NCI-H2227 (cell line): ENCODE data around the gene LRCH1.

Experiments used
- DNase-seq: peaks from one replicate; lab custom pipeline; 2025; ENCODE audit not compliant: unreplicated experiment; lab: John Stamatoyannopoulos, UW

The LRCH1 gene

DNA sequence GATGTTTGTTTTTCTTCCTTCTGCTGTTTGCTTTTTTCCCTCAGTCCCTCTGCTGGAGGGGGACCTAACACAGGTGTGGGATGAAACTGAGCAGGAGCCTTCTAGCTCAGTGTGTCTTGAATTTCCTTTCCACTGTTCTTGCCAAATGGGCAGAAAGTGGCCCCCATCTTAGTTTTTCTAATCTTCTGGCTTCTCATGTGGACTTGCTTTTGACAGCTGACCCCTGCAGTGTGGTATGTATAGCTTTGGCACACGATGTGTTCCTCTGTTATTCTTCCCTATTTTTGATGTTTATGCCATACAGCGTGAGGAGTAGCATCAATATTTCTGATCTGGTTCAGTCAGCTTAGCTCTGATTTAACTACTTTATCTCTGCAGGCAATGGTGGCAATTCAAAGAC lies 8.3 kb downstream of the LRCH1 start:
- no peak for DNase-seq

DNA sequence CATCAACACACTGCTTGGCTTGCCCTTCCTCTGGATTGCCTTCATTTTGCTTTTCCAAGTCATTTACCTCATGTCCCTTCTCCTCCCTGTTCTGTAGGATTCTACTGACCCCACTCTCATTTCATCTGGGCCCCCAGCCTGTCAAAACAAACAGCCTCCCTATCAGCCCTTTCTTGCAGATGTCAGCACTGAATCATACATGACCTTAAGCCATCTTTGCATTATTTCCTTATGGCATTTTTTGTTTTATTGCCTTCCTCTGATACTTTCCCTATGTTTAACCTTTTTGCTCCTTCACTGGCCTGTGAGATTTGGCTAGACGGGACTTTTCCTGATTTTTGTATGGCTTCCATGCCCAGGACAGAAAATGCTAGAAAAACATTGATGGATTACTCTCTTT lies 8.7 kb downstream of the LRCH1 start:
- DNase-seq = no peak

DNA sequence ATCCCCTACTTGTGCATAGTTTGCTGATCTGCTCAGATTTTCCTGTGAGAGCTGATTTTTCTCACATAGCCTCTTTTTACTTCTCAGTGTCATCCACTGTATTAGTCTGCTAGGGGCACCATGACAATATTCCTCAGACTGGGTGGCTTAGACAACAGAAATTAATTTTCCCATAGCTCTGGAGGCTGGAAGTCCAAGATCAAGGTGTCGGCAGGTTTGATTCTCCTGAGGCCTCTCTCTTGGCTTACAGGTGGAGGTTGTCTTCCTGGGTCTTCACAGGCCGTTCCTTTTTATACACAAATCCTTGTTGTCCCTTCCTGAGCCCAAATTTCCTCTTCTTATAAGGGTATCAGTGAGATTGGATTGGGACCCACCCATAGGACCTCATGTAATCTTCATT lies 9.2 kb downstream of the LRCH1 start:
- DNase-seq = no peak

DNA sequence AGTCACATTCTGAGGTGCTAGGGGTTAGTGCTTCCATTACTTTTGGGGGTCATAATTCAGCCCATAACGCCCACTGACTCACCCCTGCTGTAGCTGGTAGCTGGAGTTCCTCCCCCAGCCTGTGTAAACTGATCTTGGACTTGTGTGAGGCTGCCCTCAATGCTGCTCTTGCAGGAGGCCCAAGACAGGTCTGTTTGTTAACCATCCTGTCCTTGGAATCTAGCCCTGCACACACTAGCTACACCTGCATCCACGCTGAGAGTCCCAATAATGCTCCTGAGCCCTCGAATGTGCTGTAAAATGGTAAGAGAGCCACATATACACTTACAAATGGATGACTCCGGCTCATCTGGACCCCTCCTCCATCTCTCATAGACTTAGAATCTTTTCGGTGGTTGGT lies 9.6 kb downstream of the LRCH1 start:
- DNase-seq = no peak

DNA sequence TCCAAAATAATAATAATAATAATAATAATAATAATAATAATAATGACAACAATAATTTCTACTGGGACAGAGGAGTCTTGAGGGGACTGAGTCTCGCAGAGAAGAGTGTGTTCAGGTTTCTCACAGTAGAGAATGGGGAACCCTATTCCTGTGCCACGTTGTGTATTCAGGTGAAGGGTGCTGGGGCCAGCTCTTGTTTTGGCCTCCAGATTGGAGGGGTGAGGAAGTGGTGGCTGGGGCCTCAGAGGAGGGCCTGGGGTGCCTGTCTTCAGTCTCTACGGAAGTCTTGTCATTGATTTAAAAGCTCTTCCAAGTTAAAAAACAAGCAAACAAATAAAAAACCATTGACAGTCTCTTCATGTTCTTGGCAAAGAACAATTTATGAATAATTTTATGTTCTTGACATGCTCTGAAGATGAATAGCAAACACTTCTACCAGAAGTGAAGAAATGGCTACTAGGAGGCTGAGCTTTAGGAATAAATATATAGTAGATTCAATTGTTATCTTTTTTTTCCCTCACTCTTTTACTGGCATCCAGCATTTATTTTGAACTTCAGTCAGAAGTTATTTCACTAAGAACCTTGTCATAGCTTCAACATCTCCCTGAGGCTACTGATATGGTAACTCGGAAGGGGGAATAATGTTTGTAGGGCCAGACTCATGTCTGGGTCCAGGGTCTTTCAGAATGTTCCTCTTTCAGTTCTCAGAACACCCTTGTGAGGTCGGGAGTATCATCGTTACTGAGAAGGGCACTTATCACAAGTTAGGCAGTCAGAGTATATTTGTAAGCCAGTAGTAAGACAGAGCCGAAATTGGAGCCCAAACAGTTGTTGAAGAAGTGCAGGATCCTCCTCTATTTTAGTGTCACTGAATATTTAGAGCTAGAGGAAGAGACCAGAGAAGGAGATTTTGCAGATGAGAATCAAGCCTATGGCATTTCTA lies 13.1 kb downstream of the LRCH1 start:
- no peak for DNase-seq

DNA sequence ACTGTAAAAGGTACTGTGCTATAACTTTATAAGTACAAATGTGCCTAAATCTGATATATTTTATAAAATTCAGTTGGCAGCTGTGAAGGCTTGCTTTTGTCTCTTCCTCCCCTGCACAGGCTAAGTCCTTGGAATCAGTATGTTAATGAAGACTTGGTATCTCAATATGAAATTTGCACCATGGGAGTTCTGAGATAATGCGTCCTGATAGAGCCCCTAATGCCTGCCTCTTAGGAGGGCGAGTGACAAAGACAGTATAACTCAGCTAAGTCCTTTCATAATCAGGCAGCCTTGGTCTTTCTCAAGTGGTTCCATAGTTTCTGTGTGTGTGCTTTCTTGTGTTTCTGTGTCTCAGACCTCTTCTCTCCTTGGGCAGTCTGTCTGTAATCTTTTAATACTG lies 14.7 kb downstream of the LRCH1 start:
- DNase-seq = no peak

- no peak for DNase-seq
Observed at GRCh38 chr13:46569456-46569855, 16.5 kb downstream of the LRCH1 start.

- no peak for DNase-seq
Observed at GRCh38 chr13:46570273-46570672, 17.3 kb downstream of the LRCH1 start.

- no peak for DNase-seq
Observed at GRCh38 chr13:46571189-46571908, 18.4 kb downstream of the LRCH1 start.

DNA sequence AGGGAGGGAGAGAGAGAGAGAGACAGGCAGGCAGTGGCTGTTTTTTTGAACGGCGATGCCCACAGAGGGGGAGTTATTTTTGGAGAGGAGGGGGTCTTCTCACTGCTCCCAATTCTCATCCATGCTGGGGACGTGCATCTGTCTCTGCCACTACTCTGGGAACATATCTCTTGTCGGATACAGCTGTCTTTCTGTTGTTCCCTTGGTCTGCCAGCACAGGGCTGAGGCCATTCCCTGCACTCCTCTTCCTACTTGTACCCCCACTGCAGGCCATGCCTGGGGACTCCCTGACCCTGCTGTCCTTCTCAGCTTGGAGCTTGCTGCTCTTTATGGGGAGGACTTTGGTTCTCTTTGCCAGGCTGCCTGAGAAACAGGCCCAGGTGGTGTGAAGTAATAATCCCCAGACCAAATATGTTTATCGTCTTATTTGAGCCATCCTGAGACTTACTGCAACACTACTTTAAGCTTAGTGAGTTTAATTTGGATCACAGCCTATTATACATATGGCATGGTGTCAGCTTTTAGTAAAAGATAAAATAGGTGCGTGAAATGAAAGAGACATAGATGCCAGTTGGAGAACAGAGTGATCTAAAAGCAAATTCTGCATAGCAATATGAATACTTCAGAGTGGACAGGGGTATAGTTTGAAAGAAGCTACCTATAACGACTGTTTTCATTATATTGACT lies 19.1 kb downstream of the LRCH1 start:
- DNase-seq = no peak

DNA sequence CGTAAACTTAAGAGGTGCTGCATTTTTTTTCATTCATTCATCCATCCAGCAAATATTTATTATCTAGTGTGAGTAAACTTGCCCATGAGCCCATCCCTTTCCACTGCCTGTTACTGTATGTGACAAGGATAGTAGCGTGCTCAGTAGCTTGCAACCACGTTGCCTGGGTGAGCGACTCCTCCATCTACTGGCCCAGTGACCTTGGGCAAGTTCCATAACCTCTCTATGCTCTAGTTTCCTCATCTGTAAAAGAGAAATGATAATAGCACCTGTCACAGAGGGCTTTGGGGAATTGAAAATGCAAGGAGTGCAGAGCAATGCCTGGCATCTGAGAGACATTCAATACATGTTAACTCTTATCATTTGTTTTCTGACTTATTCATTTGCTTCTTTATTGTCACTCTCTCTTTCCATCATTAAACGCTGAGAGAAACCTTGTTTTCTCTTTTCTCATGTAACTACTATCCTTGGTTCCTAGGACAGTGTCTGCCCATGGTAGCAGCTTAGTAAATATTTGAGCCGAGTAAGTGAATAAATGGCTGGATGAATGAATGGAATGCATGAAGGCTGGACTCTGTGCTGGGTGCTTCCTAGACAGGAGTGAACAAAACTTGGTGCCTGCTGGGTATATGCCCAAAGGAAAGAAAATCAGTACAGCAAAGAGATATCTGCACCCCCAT lies 19.9 kb downstream of the LRCH1 start:
- no peak for DNase-seq

DNA sequence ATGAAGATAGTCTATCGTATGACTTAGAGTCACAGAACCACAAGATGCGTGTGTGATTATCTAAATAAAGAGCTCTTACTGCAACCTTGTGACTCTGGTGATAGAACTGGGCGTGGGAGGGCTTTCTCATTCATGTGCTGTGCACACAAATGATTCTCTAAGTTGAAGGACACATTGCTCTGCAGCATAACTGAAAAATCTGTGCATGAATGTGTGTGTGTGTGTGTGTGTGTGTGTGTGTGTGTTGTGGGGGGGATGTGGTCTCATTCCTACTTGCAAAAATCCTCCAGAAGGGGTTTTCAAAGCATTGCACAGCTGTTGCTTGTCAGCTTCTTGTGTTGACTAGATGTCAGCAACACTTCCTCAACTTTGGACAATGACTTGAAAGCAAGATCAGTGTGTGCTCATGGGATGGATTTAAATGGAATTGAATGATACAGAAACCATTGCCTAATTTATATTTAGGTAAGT lies 22.4 kb downstream of the LRCH1 start:
- DNase-seq = no peak

GRCh38 chr13:46575818-46576221 lies 22.9 kb downstream of the LRCH1 start:
- DNase-seq = no peak

DNA sequence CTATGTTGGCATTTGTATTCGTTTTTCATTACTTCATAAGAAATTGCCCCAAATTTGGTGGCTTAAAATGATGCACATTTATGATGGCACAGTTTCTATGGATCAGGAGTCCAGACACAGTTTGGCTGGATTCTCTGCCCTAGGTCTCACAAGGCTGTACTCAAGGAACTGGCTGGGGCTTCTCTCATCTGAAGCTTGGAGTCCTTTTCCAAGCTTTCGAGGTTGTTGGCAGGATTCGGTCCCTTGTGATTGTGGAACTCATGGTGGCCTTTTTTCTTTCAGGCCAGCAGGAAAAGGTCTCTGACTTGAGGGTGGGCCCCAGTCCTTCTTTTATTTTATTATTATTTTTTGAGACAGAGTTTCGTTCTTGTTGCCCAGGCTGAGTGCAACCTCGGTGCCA lies 23.8 kb downstream of the LRCH1 start:
- DNase-seq = no peak

- no peak for DNase-seq
Observed at GRCh38 chr13:46577696-46578589, 25.0 kb downstream of the LRCH1 start.

DNA sequence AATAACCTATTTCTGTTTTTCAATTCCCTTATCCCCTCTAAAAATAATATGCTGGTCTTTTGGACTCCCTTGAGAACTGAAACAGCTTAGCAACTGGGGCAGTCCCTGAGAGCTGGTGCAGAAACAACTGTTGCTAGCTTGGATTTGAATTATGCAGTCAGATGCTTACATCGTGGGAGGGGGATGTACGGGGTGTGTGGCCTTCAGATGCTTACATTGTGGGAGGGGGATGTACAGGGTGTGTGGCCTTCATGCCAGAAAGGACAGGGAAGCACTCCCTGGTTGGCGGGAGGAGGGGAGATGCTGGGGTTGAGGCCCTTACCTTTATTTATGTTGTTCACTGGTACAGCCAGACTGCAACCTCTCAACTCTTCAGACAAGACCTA lies 25.6 kb downstream of the LRCH1 start:
- no peak for DNase-seq

GRCh38 chr13:46580362-46580839 lies 27.4 kb downstream of the LRCH1 start:
- no peak for DNase-seq

DNA sequence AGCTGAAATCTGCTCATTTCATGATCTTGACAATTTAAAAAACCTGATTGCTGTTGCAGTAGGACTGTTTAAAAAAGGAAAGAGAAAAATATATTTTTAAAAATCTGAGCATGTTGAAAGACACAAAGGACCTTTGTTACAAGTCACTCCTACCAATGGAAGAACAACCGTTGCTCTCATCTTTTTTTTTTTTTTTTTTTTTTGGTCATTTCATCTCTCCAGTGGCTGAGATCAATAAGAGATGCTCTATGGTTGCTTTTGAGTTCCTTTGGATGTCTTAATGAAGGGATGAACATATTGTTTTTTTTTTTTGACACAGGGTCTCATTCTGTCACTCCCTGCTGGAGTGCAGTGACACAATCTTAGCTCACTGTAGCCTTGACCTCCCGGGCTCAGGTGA lies 29.2 kb downstream of the LRCH1 start:
- no peak for DNase-seq

DNA sequence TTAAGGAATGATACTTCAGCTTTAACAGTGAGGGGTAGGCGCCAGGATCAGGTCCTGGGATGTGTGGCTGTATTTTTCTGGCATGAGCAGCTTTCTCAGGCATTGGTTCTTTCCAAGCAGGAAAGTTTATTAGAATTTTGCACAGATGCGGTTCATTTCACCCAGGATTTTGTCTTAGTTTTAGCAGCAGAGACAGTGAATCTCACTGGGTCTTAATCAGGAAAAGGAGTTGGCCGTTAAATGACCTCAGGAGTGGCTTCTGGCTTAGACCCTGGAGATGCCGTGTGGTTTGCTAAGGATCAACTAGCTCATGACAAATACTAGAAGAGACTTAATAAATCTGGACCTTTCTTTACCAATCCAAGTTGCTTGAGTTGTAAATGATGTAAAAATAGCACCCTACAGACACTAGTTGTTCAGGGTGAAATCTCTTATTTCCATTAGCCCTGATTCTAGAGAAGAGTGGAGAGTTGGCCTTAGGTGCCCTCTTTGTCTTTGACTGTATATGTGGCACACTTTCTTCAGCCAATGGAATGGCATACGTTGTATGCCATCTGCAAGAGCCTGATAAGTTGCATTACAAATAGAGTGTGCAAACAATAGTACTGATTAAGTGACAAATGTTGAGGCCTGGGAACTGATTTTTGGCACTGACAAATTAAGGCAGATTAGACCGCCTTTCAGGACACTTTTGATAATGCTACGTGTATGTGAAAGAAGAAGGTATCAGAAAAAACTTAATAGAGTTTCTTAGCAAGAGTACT lies 34.0 kb downstream of the LRCH1 start:
- DNase-seq = no peak
